Keratinocyte (primary cell): ENCODE results near the gene CPEB1.

ENCODE experiments used
- EZH2 ChIP-seq: IDR thresholded peaks from one replicate; pipeline ENCODE4 v1.6.1; 2012; ENCODE audit warnings: inconsistent platforms, mild to moderate bottlenecking, low read length, moderate library complexity
- TF ChIP-seq, protein P1 (sequence below), 3 experiments: IDR thresholded peaks in 1 of 3; conservative IDR thresholded peaks in 1 of 3; optimal IDR thresholded peaks in 1 of 3; 2 replicates in 2 of 3; 3 replicates in 1 of 3; pipeline versions ENCODE3 to v1.5.1; 2011; ENCODE audit warnings: low read length in 3 of 3, mild to moderate bottlenecking in 3 of 3, moderate library complexity in 2 of 3, control low read depth in 1 of 3, inconsistent platforms in 1 of 3; ENCODE audit not compliant: insufficient read depth in 2 of 3; ENCODE audit errors: extremely low read depth in 1 of 3

DNA sequence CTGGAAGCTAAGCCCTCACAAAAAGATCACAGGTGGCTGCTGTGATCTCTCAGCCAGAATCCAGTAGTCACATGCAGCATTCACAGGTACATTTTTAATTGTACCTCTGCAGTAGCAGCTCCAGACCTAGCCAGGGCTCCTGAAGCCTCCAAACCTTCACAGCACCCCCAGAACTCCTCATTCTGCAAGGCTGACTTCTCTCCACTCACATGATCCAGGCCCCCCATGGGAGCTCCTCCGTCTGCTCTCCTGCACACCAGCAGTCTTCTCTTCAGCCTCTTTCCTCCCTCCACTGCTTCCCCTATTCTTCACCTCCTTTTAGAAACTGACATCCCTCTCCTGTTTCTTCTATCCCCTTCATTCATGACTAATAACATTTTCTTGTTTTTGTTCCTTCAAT, 13.2 kb upstream of the CPEB1 start:
- TF ChIP-seq EZH2, result no peak
- TF ChIP-seq, protein P1, sequence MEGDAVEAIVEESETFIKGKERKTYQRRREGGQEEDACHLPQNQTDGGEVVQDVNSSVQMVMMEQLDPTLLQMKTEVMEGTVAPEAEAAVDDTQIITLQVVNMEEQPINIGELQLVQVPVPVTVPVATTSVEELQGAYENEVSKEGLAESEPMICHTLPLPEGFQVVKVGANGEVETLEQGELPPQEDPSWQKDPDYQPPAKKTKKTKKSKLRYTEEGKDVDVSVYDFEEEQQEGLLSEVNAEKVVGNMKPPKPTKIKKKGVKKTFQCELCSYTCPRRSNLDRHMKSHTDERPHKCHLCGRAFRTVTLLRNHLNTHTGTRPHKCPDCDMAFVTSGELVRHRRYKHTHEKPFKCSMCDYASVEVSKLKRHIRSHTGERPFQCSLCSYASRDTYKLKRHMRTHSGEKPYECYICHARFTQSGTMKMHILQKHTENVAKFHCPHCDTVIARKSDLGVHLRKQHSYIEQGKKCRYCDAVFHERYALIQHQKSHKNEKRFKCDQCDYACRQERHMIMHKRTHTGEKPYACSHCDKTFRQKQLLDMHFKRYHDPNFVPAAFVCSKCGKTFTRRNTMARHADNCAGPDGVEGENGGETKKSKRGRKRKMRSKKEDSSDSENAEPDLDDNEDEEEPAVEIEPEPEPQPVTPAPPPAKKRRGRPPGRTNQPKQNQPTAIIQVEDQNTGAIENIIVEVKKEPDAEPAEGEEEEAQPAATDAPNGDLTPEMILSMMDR (optimal IDR thresholded peaks at IDR 0.05 in 1 of 3, IDR thresholded peaks at IDR 0.05 in 1 of 3, conservative IDR thresholded peaks at IDR 0.05 in 1 of 3; ENCODE audit: extremely low read depth in 1 of 3, insufficient read depth in 2 of 3, low read length in 3 of 3), result no peak
